H9 (cell line): Measurements from ENCODE around the gene NIM1K. TPM values are rescaled to one million over a fixed set of nuclear protein-coding genes. Genes with fewer than 3 reads are reported as not detected.

ENCODE experiments used
- DNase-seq: peaks from one replicate; pipeline ENCODE4 v3.0.0-alpha.2; 2017
- H2AFZ ChIP-seq: one replicate; pipeline ENCODE4 v1.6.1; 2013; ENCODE audit warnings: mild to moderate bottlenecking, low read length, control low read depth, moderate library complexity
- H2AK5ac ChIP-seq: 2 replicates; pipeline ENCODE4 v1.6.1; 2013; ENCODE audit warnings: low read length, control low read depth, mixed read lengths; ENCODE audit not compliant: insufficient read length
- H2BK120ac ChIP-seq: one replicate; pipeline ENCODE4 v1.6.1; 2013; ENCODE audit warnings: low read depth, mild to moderate bottlenecking, low read length, control low read depth, inconsistent platforms; ENCODE audit not compliant: poor library complexity, severe bottlenecking
- H2BK12ac ChIP-seq: 2 replicates; pipeline ENCODE4 v1.6.1; 2013; ENCODE audit warnings: low read length, control low read depth, mixed read lengths, low read depth; ENCODE audit not compliant: insufficient read length
- H2BK15ac ChIP-seq: 2 replicates; pipeline ENCODE4 v1.6.1; 2013; ENCODE audit warnings: low read depth, low read length, control low read depth
- H2BK20ac ChIP-seq: one replicate; pipeline ENCODE4 v1.6.1; 2013; ENCODE audit warnings: low read depth, mild to moderate bottlenecking, low read length, control low read depth, inconsistent platforms; ENCODE audit not compliant: poor library complexity, severe bottlenecking
- H2BK5ac ChIP-seq: 2 replicates; pipeline ENCODE4 v1.6.1; 2013; ENCODE audit warnings: low read length, control low read depth, mixed read lengths; ENCODE audit not compliant: insufficient read length
- H3K14ac ChIP-seq: 2 replicates; pipeline ENCODE4 v1.6.1; 2013; ENCODE audit warnings: low read length, control low read depth; ENCODE audit not compliant: insufficient read depth
- H3K18ac ChIP-seq: 2 replicates; pipeline ENCODE4 v1.6.1; 2013; ENCODE audit warnings: low read depth, mild to moderate bottlenecking, mixed read lengths, low read length, control low read depth; ENCODE audit not compliant: insufficient read length
- H3K23ac ChIP-seq: 2 replicates; pipeline ENCODE4 v1.6.1; 2013; ENCODE audit warnings: low read length, control low read depth, mixed read lengths, low read depth; ENCODE audit not compliant: insufficient read length
- H3K23me2 ChIP-seq: 2 replicates; pipeline ENCODE4 v1.6.1; 2013; ENCODE audit warnings: low read depth, mild to moderate bottlenecking, mixed read lengths, low read length, control low read depth; ENCODE audit not compliant: insufficient read length, poor library complexity, severe bottlenecking
- H3K27ac ChIP-seq: 2 replicates; pipeline ENCODE4 v1.5.1; 2013; ENCODE audit warnings: low read length, control low read depth, mixed read lengths, low read depth; ENCODE audit not compliant: insufficient read length
- H3K27me3 ChIP-seq: 2 replicates; pipeline ENCODE4 v1.6.1; 2013; ENCODE audit warnings: low read length, control low read depth, inconsistent platforms; ENCODE audit not compliant: insufficient read depth
- H3K4ac ChIP-seq: 2 replicates; pipeline ENCODE4 v1.6.1; 2013; ENCODE audit warnings: low read depth, mild to moderate bottlenecking, control low read depth, inconsistent platforms, low read length, moderate library complexity
- H3K4me1 ChIP-seq: 2 replicates; pipeline ENCODE4 v1.6.1; 2013; ENCODE audit warnings: low read length, control low read depth, inconsistent platforms; ENCODE audit not compliant: insufficient read depth
- H3K4me2 ChIP-seq: 2 replicates; pipeline ENCODE4 v1.6.1; 2013; ENCODE audit warnings: low read length, control low read depth, mixed read lengths; ENCODE audit not compliant: insufficient read length, insufficient read depth
- H3K56ac ChIP-seq: 2 replicates; pipeline ENCODE4 v1.6.1; 2013; ENCODE audit warnings: low read depth, mild to moderate bottlenecking, mixed read lengths, low read length, control low read depth; ENCODE audit not compliant: insufficient read length
- H3K79me1 ChIP-seq: 2 replicates; pipeline ENCODE4 v1.6.1; 2013; ENCODE audit warnings: low read depth, mild to moderate bottlenecking, moderate library complexity, low read length, control low read depth, inconsistent platforms; ENCODE audit not compliant: insufficient read depth, poor library complexity, severe bottlenecking
- H3K79me2 ChIP-seq: 2 replicates; pipeline ENCODE4 v1.6.1; 2013; ENCODE audit warnings: low read length, control low read depth, inconsistent platforms; ENCODE audit not compliant: insufficient read depth
- H3K9ac ChIP-seq: 2 replicates; pipeline ENCODE4 v1.6.1; 2013; ENCODE audit warnings: low read length, control low read depth, mixed read lengths; ENCODE audit not compliant: insufficient read length; ENCODE audit errors: extremely low read depth
- H3K9me3 ChIP-seq: one replicate; pipeline ENCODE4 v1.6.1; 2013; ENCODE audit warnings: low read depth, low read length, inconsistent platforms; ENCODE audit not compliant: control insufficient read depth
- H3T11ph ChIP-seq: one replicate; pipeline ENCODE4 v1.6.1; 2013; ENCODE audit warnings: mild to moderate bottlenecking, low read length, control low read depth, inconsistent platforms
- H4K20me1 ChIP-seq: one replicate; pipeline ENCODE4 v1.6.1; 2013; ENCODE audit not compliant: control insufficient read depth, insufficient read length, insufficient read depth
- H4K5ac ChIP-seq: 2 replicates; pipeline ENCODE4 v1.6.1; 2013; ENCODE audit warnings: low read depth, mild to moderate bottlenecking, mixed read lengths, low read length, control low read depth; ENCODE audit not compliant: insufficient read length
- H4K8ac ChIP-seq: replicated peaks from 2 replicates; pipeline ENCODE4 v1.6.1; 2013; ENCODE audit warnings: low read length, control low read depth, mixed read lengths, low read depth; ENCODE audit not compliant: insufficient read length
- H4K91ac ChIP-seq: 2 replicates; pipeline ENCODE4 v1.6.1; 2013; ENCODE audit warnings: low read depth, mild to moderate bottlenecking, moderate library complexity, mixed read lengths, low read length, control low read depth; ENCODE audit not compliant: insufficient read length
- H3K27ac Mint-ChIP-seq, 3 experiments: 2 replicates in 2 of 3; 3 replicates in 1 of 3; pipeline ENCODE4 v1.8.0; 2020 to 2021; ENCODE audit warnings: mixed read lengths in 3 of 3, mild to moderate bottlenecking in 1 of 3, moderate library complexity in 1 of 3
- H3K27me3 Mint-ChIP-seq: 2 replicates; pipeline ENCODE4 v1.8.0; 2021; ENCODE audit warnings: low read depth, mild to moderate bottlenecking, moderate library complexity, mixed read lengths
- H3K36me3 Mint-ChIP-seq, 3 experiments: 2 replicates in 2 of 3; 3 replicates in 1 of 3; pipeline ENCODE4 v1.8.0; 2020 to 2021; ENCODE audit warnings: low read depth in 3 of 3, mixed read lengths in 3 of 3; ENCODE audit not compliant: insufficient read depth in 1 of 3
- H3K4me1 Mint-ChIP-seq, 2 experiments: 2 replicates each; pipeline ENCODE4 v1.8.0; 2020; ENCODE audit warnings: mixed read lengths in 2 of 2
- H3K4me3 Mint-ChIP-seq, 2 experiments: 2 replicates in 1 of 2; 3 replicates in 1 of 2; pipeline ENCODE4 v1.8.0; 2020 to 2021; ENCODE audit warnings: mild to moderate bottlenecking in 2 of 2, mixed read lengths in 2 of 2, moderate library complexity in 1 of 2
- H3K9me3 Mint-ChIP-seq, 2 experiments: 2 replicates in 1 of 2; 3 replicates in 1 of 2; pipeline ENCODE4 v1.8.0; 2020; ENCODE audit warnings: mild to moderate bottlenecking in 2 of 2, mixed read lengths in 2 of 2, moderate library complexity in 1 of 2
- CTCF ChIP-seq: fragments of 200-600 bp; sonication (generic); conservative IDR thresholded peaks from 3 replicates; pipeline ENCODE4 v1.8.0; 2021; ENCODE audit warnings: antibody characterized with exemption, mild to moderate bottlenecking
- WGBS: extraction: QIAGEN DNeasy Blood & Tissue Kit; methylation state at CpG from one replicate; pipeline ENCODE4 v1.1.7; 2013; ENCODE audit warnings: missing lambda C conversion rate, low lambda C conversion rate, mixed read lengths; ENCODE audit not compliant: insufficient read length; ENCODE audit errors: extremely low coverage; 5-methylcytosine and 5-hydroxymethylcytosine counted together
- total RNA-seq: library from RNA; stranded (reverse); gene quantifications from 2 replicates; pipeline ENCODE4 v1.2.1, GENCODE V29; 2021

Gene NIM1K
- total RNA-seq, 1 experiment from 2014 or later: 0.07 TPM

GRCh38 chr5:43309122-43309521, 117.1 kb downstream of the NIM1K start:
- Mint-ChIP-seq H3K36me3 (peaks cover 21 to 30% (median 30%) of the 10 kb centered on the region in 3 experiments), H3K9me3 (peaks cover 2 to 9% of the 10 kb centered on the region in 2 experiments; a peak in 3 of 5 replicates), H3K4me1 (peaks cover 54 to 59% of the 10 kb centered on the region in 2 experiments), H3K27ac (peak overlapping the region; percentile 67 to 84 (median 83); a peak in 5 of 7 replicates), H3K4me3 (peak overlapping the region; percentile 37 to 74; a peak in 4 of 5 replicates), H3K27me3 (peaks cover 1% of the 10 kb centered on the region)
- Histone ChIP-seq H3K9ac (no peak overlapping the region), H2BK15ac (no peak overlapping the region), H3K79me1 (no peaks in the 10 kb centered on the region), H3K4ac (no peak overlapping the region), H4K20me1 (peaks cover 3% of the 10 kb centered on the region), H3K18ac (no peak overlapping the region), H3K4me2 (peak overlapping the region; percentile 87), H3K9me3 (no peaks in the 10 kb centered on the region), H3K56ac (no peak overlapping the region), H3K23me2 (peaks cover 13% of the 10 kb centered on the region), H3K27me3 (no peaks in the 10 kb centered on the region), H2BK5ac (no peak overlapping the region), H3K79me2 (peaks cover 73% of the 10 kb centered on the region; the same call in 1 of the 2 replicates), H2AK5ac (no peak overlapping the region), H4K8ac (no peak overlapping the region), H2BK12ac (no peak overlapping the region), H3K14ac (no peak overlapping the region), H3K23ac (no peak overlapping the region), H2BK120ac (no peak overlapping the region), H2AFZ (no peak overlapping the region), H4K5ac (no peak overlapping the region), H3T11ph (no peak overlapping the region), H3K4me1 (peaks cover 2% of the 10 kb centered on the region; the same call in 1 of the 2 replicates), H3K27ac (no peak overlapping the region), H2BK20ac (no peak overlapping the region), H4K91ac (no peak overlapping the region)
- TF ChIP-seq CTCF: no peak
- DNase-seq: no peak
- WGBS: no CpG with 5 or more reads among the region's 3 CpGs
